Measurements from ENCODE around the gene PLCL1. TPM values are rescaled to one million over a fixed set of nuclear protein-coding genes. Genes with fewer than 3 reads are reported as not detected.

The PLCL1 gene
- total RNA-seq, 1 donor from 2014 or later, result 13.6 TPM

- no peaks in the 10 kb centered on the region for H3K9me3 Mint-ChIP-seq (ENCODE audit: unreplicated experiment)
- H3K36me3 Mint-ChIP-seq (ENCODE audit: low read depth, unreplicated experiment), result peaks cover 3% of the 10 kb centered on the region
- H3K4me1 Mint-ChIP-seq (ENCODE audit: unreplicated experiment), result peaks cover 24% of the 10 kb centered on the region
- DNase-seq (ENCODE audit: low spot score), result no peak
- no peak for TF ChIP-seq CTCF (IDR thresholded peaks at IDR 0.05; ENCODE audit: unreplicated experiment)
- peaks cover 2% of the 10 kb centered on the region for H3K27me3 Mint-ChIP-seq (ENCODE audit: unreplicated experiment)
- no peak overlapping the region for H3K27ac Mint-ChIP-seq (ENCODE audit: unreplicated experiment)
- no peak overlapping the region for H3K4me3 Mint-ChIP-seq (ENCODE audit: unreplicated experiment)
Observed at GRCh38 chr2:198113316-198113715, 308.9 kb downstream of the PLCL1 start.

GRCh38 chr2:198114064-198114463 lies 309.7 kb downstream of the PLCL1 start:
- peaks cover 24% of the 10 kb centered on the region for H3K4me1 Mint-ChIP-seq (ENCODE audit: unreplicated experiment)
- no peak for TF ChIP-seq CTCF (IDR thresholded peaks at IDR 0.05; ENCODE audit: unreplicated experiment)
- peaks cover 3% of the 10 kb centered on the region for H3K36me3 Mint-ChIP-seq (ENCODE audit: low read depth, unreplicated experiment)
- no peak overlapping the region for H3K4me3 Mint-ChIP-seq (ENCODE audit: unreplicated experiment)
- no peaks in the 10 kb centered on the region for H3K9me3 Mint-ChIP-seq (ENCODE audit: unreplicated experiment)
- DNase-seq (ENCODE audit: low spot score), result no peak
- H3K27ac Mint-ChIP-seq (ENCODE audit: unreplicated experiment), result no peak overlapping the region
- H3K27me3 Mint-ChIP-seq (ENCODE audit: unreplicated experiment), result peaks cover 2% of the 10 kb centered on the region

- peaks cover 3% of the 10 kb centered on the region for H3K36me3 Mint-ChIP-seq (ENCODE audit: low read depth, unreplicated experiment)
- H3K4me3 Mint-ChIP-seq (ENCODE audit: unreplicated experiment), result no peak overlapping the region
Observed at GRCh38 chr2:198115201-198115600, 310.8 kb downstream of the PLCL1 start.

GRCh38 chr2:198116756-198117155 lies 312.4 kb downstream of the PLCL1 start:
- Mint-ChIP-seq H3K27ac (ENCODE audit: unreplicated experiment) (no peak overlapping the region), H3K36me3 (ENCODE audit: low read depth, unreplicated experiment) (peaks cover 3% of the 10 kb centered on the region)

More at GRCh38 chr2:198115201-198115600, 310.8 kb downstream of the PLCL1 start:
- H3K4me1 Mint-ChIP-seq (ENCODE audit: unreplicated experiment), result peaks cover 22% of the 10 kb centered on the region
- H3K27me3 Mint-ChIP-seq (ENCODE audit: unreplicated experiment), result peaks cover 2% of the 10 kb centered on the region
- H3K27ac Mint-ChIP-seq (ENCODE audit: unreplicated experiment), result no peak overlapping the region
- no peak for DNase-seq (ENCODE audit: low spot score)
- no peak for TF ChIP-seq CTCF (IDR thresholded peaks at IDR 0.05; ENCODE audit: unreplicated experiment)
- H3K9me3 Mint-ChIP-seq (ENCODE audit: unreplicated experiment), result no peaks in the 10 kb centered on the region

More at GRCh38 chr2:198116756-198117155, 312.4 kb downstream of the PLCL1 start:
- Mint-ChIP-seq H3K4me1 (ENCODE audit: unreplicated experiment) (peaks cover 17% of the 10 kb centered on the region), H3K27me3 (ENCODE audit: unreplicated experiment) (peaks cover 2% of the 10 kb centered on the region), H3K9me3 (ENCODE audit: unreplicated experiment) (no peaks in the 10 kb centered on the region), H3K4me3 (ENCODE audit: unreplicated experiment) (no peak overlapping the region)
- no peak for TF ChIP-seq CTCF (IDR thresholded peaks at IDR 0.05; ENCODE audit: unreplicated experiment)
- DNase-seq (ENCODE audit: low spot score), result no peak
